ENCODE data around the gene KPNA2. TPM values are rescaled to one million over a fixed set of nuclear protein-coding genes. Genes with fewer than 3 reads are reported as not detected.
A peak's percentile ranks its signal among the peaks of the same experiment; 100 is the strongest.

The KPNA2 gene
- total and polyA plus RNA-seq, 9 of the 15 experiments (the other 6 are each of a cell fraction or from before 2014, with no cell fraction given) = 132 to 984 (median 241) TPM

DNA sequence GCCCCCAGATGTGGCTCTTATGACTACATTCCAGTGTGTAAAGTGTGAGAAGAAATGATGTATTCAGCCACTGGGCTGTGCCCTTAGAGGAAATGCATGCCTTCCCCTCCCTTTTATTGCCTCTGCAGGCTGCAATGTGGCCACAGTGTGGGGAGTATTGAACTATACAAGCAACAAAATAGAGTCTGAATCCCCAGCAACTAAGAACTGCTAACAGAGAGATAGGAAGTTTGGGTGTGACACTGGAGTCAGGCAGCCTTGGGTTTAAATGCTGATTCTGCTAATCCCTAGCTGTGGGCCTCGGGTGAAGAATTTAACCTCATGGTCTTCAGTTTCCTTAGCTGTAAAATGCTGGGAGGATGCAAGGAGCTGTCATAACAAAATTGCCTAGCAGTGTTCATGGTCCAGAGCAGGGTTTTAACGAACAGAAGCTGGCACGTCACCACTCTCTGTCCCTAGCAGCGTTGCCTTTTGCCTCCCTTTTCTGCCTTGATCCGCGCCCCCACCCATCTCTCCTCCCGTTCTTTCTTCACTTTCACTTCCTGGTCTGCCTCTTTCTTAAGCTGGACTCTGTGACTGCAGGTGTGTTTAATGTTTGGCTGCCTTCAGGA lies 50.3 kb downstream of the KPNA2 start:
- ChIA-PET POLR2A (no interaction called here), CTCF (ENCODE audit: low intra/inter-chr PET ratio) (no interaction called here)
- peak; percentile 62 for ATAC-seq
- Histone ChIP-seq H3K27ac (ENCODE audit: extremely low read depth, low read depth, low read length) (no peak overlapping the region), H2AFZ (ENCODE audit: low read depth, low read length) (peak overlapping the region; percentile 72), H3K9me1 (ENCODE audit: control insufficient read depth, insufficient read depth, low read length) (no peaks in the 10 kb centered on the region), H3K4me2 (ENCODE audit: insufficient read depth, low read length) (peak overlapping the region; percentile 55), H3K79me2 (ENCODE audit: control insufficient read depth, insufficient read depth, low read length) (no peaks in the 10 kb centered on the region), H3K9me3 (replicated peaks; ENCODE audit: control insufficient read depth, insufficient read depth, low read depth, low read length) (no peaks in the 10 kb centered on the region; the same call in 1 of the 2 replicates), H3K4me3 (no peak overlapping the region), H3K36me3 (ENCODE audit: control insufficient read depth, insufficient read depth, low read length) (no peaks in the 10 kb centered on the region), H3K9ac (ENCODE audit: insufficient read depth in 1 of 2, low read depth in 2 of 2, low read length in 2 of 2) (no peak overlapping the region; a peak in 1 of 4 replicates), H3K27me3 (ENCODE audit: control insufficient read depth in 2 of 2, insufficient read depth in 2 of 2, low read length in 2 of 2) (no peaks in the 10 kb centered on the region), H3K4me1 (replicated peaks in 1 of 2; ENCODE audit: control insufficient read depth in 2 of 2, insufficient read depth in 2 of 2, low read length in 2 of 2) (peaks cover 0 to 6% of the 10 kb centered on the region in 2 experiments; a peak in 3 of 5 replicates), H4K20me1 (replicated peaks; ENCODE audit: control insufficient read depth, insufficient read depth, low read length) (no peaks in the 10 kb centered on the region)
- in situ Hi-C loops (cut with MboI) (no loop called here), intact Hi-C loops (cut with micrococcal nuclease) (no loop called here)
- peak; percentile 56 for FAIRE-seq
- BruUV-seq (replicated peaks) = no TSS peak
- peak in 1 of 4 experiments; percentile 13 for DNase-seq (ENCODE audit: extremely low read depth in 1 of 4, low spot score in 3 of 4)
- 37% methylated on average over 7 of the region's 7 CpGs for WGBS (ENCODE audit: insufficient coverage, low coverage, missing lambda C conversion rate)
- peak; percentile 72 for TF ChIP-seq MAFG (tag; conservative IDR thresholded peaks at IDR 0.05)
- no peak for TF ChIP-seq COPS2 (conservative IDR thresholded peaks at IDR 0.05)
- TF ChIP-seq ZNF551 (CRISPR knock-in tag; IDR thresholded peaks at IDR 0.05) = no peak
- no peak for TF ChIP-seq HDAC6 (IDR thresholded peaks at IDR 0.05; ENCODE audit: low read depth, low read length)
- peak; percentile 54; the same call in 1 of the 2 replicates for TF ChIP-seq ZNF24 (IDR thresholded peaks at IDR 0.05)
- TF ChIP-seq FOXO4 (CRISPR knock-in tag; IDR thresholded peaks at IDR 0.05) = no peak
- 0 out of 4 replicates have a peak, but pooled peaks of 1 of the 2 experiments have one; percentile 5 for TF ChIP-seq RAD21 (CRISPR knock-in tag; conservative IDR thresholded peaks at IDR 0.05 in 1 of 2, IDR thresholded peaks at IDR 0.05 in 1 of 2)
- no peak for TF ChIP-seq ZNF184 (CRISPR knock-in tag; IDR thresholded peaks at IDR 0.05)
- TF ChIP-seq ZSCAN32 (CRISPR knock-in tag; IDR thresholded peaks at IDR 0.05) = no peak
- no peak for TF ChIP-seq PHF8 (IDR thresholded peaks at IDR 0.05; ENCODE audit: borderline replicate concordance, low read length)
- peak; percentile 88 for TF ChIP-seq ZNF316 (IDR thresholded peaks at IDR 0.05)
- TF ChIP-seq ZNF197 (CRISPR knock-in tag; IDR thresholded peaks at IDR 0.05; ENCODE audit: low read depth) = no peak
- no peak for TF ChIP-seq HNRNPUL1 (IDR thresholded peaks at IDR 0.05; ENCODE audit: low read length)
- no peak for TF ChIP-seq CBX3 (IDR thresholded peaks at IDR 0.05; ENCODE audit: borderline replicate concordance in 1 of 2, low read length in 2 of 2)
- TF ChIP-seq XRCC3 (IDR thresholded peaks at IDR 0.05) = no peak
- TF ChIP-seq PATZ1 (CRISPR knock-in tag; IDR thresholded peaks at IDR 0.05; ENCODE audit: borderline replicate concordance) = no peak
- TF ChIP-seq ZNF764 (CRISPR knock-in tag; IDR thresholded peaks at IDR 0.05; ENCODE audit: low read depth) = no peak
- no peak for TF ChIP-seq ZNF717 (CRISPR knock-in tag; IDR thresholded peaks at IDR 0.05)
- peak; percentile 52 for TF ChIP-seq MAFK (IDR thresholded peaks at IDR 0.05; ENCODE audit: low read length)
- TF ChIP-seq TBL1XR1 (IDR thresholded peaks at IDR 0.05; ENCODE audit: low read length in 2 of 2) = no peak

Data from K562 (cell line).